C1 segment of cervical spinal cord (tissue), 14 donors: Measurements from ENCODE around the gene LCN10.

ENCODE experiments used
- DNase-seq, 14 donors: peaks; one replicate each; lab custom pipeline; 2025; lab: John Stamatoyannopoulos, UW

LCN10 gene

DNA sequence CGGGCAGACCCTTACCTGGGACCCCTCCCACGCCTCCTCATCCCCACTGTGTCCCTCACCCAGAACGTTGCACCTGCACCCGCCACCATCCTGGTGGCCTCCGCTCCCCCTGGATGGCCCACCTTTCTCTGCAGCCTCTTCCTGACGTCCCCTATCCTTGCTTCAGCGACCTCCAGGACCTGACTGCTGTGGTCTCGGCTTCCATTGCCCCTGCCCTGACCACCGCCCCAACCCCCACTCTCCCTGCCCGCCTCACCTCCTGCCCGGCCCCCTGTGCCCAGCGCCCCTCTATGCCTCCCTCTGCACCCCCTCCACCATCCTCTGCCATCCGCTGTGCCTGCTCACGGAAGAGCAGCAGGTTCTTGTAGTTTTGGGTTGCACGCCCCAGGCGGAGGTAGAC, 2.2 kb downstream of the LCN10 start:
- no peak for DNase-seq

GRCh38 chr9:136740069-136740468, 2.7 kb downstream of the LCN10 start:
- no peak for DNase-seq

DNA sequence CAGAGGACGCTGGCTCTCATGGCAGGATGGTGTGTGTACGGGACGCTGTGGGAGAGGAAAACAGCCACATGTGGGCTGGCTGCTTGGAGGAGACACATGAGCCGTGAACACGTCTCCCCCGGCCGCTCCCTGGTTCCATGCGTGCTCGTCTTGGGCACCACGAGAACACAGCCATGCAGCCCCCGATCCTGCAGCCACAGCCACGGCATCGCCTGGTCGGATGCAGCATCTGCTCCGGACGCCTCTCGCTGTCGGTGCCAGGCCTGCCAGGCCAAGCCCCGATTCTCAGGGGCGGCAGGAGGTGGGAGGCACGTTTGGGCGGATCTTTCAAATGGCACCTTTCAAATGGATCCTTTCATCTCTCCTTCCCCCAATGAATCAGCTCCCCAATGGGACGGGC, 3.2 kb downstream of the LCN10 start:
- no peak for DNase-seq

DNA sequence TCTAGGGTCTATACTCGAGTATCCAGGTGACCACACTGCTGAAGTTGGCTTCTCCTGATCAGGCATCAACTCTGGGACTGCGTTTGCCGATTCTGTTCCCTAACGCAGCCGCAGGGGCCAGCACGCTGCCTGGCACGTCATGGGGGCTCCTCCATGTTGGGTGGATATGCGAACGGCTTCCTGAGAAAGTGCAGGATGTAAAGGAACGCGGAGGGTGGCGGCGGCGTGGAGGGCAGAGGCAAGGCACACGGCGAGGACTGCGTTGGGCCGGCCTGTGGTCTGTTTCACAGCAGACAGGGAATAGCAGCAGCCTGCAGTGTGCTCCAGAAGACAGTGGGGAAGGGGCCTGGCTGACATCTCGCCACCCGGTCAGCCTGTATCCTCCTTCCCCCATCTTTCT, 3.8 kb downstream of the LCN10 start:
- DNase-seq, result no peak

DNA sequence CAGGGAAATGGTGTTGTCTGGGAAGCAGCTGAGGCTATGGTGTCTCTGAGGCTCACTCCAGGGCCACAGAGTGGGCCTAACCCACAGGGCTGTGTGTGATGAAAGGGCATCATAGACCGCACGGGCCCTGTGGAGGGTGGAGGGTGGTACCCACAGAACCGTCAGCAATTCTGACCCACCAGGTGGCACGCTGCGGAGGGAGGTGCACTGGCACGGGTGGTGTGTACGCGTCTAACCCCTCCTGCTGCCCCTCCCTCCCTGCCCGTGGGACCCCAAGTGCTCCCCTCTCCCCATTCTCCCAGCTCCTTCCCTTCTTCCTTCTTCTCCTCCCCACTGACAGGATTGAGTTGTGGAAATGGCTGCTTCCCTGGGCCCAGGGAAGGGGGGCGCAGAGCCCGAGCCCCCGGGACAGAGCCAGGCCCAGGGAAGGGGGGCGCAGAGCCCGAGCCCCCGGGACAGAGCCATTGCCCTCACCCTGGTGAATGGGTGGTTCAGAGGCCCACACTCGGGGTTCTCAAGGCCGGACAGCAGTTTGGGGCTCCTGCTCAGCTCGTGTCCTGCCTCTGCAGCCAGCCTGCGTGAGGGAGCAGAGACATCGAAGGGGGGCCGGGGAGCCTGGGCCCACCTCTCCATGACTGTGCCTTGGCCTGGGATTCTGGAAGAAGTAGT, 6.8 kb downstream of the LCN10 start:
- no peak for DNase-seq

GRCh38 chr9:136734837-136735496, 7.8 kb downstream of the LCN10 start:
- no peak for DNase-seq

- DNase-seq, result no peak
Observed at GRCh38 chr9:136733611-136734010, 9.1 kb downstream of the LCN10 start.

GRCh38 chr9:136732444-136733178, 10.1 kb downstream of the LCN10 start:
- DNase-seq, result no peak

DNA sequence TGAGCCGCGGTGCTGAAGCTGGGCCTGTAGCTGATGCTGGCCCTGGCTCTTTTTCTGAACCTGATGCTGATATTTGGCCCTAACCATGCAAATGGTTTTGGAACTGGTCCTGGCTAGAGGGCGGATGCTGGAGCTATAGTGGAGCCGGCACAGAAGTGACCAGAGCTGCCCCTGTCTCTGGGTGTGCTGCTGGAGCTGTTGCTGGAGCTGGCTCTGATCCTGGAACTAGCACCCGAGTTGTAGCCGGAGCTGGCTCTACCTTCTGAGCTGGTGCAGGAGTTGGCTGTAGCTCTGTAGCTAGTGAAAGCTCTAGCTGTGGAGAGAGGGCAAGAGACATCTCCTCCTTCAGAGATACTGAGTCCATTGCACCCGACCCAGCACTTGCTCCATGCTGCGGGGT, 12.8 kb downstream of the LCN10 start:
- DNase-seq, result no peak

- no peak for DNase-seq
Observed at GRCh38 chr9:136729144-136729543, 13.6 kb downstream of the LCN10 start.

DNA sequence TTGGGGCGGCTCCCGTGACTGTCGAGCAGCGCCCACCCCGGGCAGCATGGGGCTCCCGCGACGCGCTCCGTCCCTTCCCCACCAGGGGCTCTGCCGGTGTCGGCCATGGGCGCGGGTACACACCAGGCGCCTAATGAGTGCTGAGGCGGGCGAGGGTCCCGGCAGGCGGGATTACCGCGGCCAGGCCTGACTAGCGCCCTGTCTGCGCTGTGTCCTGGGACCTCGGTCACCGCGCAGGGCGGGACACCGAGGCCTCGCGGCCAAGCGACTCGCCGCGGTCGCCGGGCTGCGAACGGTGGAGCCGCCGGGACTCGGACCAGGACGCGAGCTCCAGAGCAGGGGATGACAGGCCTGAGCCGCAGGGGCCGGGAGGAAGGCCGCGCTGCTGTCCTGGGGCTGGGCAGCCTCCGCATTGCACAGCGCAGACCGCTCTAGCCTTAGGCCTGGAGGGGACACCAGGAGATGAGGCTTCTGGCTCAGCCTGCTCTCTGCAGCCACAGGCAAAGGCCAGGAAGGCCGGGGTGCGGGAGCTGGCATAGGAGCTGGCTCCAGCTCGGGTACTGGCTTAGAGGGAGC, 14.1 kb downstream of the LCN10 start:
- DNase-seq, result peak in 1 of 14 donors; percentile 53

DNA sequence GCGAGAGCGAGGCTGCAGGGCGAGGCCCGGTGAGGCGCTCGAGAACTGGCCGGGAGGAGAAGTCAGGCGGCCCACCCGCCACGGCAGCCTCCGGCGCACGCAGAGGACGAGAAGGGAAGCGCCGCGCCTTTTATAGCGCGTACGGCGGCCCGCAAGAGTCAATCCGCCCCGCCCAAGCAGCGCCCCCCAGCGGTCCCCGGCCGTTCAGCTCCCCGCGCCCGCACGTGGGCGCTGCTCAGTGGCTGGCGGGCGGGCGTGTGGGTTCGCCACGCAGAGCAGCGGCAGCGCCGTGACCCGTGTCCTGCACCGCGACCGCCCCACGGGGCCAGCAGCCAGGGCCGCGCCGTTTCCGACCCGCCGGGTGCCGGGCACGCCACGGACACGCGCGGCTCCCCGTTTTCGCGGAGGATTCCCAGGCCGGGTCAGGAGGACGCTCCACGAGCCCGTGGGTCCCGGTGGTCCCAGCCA, 14.6 kb downstream of the LCN10 start:
- DNase-seq, result peak; percentile 40 to 90 (median 77)

GRCh38 chr9:136726631-136727191, 16.0 kb downstream of the LCN10 start:
- DNase-seq, result no peak

DNA sequence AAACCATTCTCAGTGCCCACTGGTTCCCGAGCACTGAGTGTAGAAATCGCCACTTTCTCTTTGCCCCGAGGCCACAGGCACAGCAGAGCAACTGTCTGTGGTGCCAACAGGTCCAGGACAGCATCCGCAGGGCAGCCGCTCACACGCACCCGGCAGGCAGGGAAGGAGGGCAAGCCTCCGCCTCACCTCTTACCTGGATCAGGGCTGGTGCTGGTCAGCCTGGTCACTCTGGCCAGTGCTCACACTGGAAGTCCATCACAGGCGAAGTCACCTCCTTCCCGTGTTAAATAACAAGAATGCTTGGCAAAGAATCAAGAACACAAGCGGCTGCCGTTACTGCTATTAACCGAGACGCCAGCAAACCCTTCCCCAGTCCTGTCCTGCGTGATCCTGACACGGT, 16.6 kb downstream of the LCN10 start:
- no peak for DNase-seq

DNA sequence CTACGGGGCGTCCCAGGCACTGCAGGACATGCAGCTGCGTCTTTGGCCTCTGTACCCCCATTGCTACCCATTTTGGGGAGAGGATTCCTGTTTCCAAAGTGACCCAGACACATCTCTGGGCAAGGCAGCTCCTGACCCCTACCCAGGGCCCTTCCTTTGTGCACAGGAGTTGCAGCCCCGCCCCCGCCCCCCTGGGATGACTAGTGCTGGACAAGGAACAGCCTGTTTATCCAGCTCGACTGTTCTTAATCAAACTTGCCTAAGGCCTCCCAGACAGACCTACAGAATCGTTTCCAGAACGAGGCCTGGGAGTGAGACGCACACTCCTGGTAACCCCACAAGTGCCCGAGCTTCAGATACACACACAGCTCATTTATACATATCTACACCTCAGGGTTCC, 17.1 kb downstream of the LCN10 start:
- DNase-seq, result no peak

- DNase-seq, result no peak
Observed at GRCh38 chr9:136724772-136725171, 18.0 kb downstream of the LCN10 start.

- no peak for DNase-seq
Observed at GRCh38 chr9:136723989-136724388, 18.8 kb downstream of the LCN10 start.

DNA sequence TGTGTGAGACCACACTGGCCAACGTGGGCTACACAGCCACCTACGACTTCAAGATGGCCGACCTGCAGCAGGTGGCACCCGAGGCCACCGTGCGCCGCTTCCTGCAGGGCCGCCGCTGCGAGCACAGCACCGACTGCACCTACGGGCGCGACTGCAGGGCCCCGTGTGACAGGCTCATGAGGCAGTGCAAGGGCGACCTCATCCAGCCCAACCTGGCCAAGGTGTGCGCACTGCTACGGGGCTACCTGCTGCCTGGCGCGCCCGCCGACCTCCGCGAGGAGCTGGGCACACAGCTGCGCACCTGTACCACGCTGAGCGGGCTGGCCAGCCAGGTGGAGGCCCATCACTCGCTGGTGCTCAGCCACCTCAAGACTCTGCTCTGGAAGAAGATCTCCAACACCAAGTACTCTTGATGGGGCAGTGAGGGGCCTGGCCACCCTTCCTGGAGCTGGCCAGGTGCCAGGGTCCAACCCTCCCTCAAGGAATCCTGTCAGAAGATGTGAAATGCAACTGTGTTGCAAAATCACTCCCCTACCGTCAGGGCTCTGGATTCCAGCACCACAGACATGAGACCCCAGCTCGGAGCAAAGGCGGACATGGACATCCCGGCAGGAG, 19.3 kb downstream of the LCN10 start:
- no peak for DNase-seq

DNA sequence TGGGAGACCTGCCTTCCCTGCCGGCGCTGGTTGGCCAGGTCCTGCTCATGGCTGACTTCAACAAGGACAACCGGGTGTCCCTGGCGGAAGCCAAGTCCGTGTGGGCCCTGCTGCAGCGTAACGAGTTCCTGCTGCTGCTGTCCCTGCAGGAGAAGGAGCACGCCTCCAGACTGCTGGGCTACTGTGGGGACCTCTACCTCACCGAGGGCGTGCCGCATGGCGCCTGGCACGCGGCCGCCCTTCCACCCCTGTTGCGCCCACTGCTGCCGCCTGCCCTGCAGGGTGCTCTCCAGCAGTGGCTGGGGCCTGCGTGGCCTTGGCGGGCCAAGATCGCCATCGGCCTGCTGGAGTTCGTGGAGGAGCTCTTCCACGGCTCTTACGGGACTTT, 19.8 kb downstream of the LCN10 start:
- DNase-seq, result peak in 1 of 14 donors; percentile 57

GRCh38 chr9:136722093-136722968, 20.4 kb downstream of the LCN10 start:
- DNase-seq, result no peak
